B cell (primary cell): ENCODE data around the gene WDR5B. TPM values are rescaled to one million over a fixed set of nuclear protein-coding genes. Genes with fewer than 3 reads are reported as not detected.

Experiments used
- ATAC-seq: fragments of 200-7000 bp; cut with Tn5 transposase; one replicate; pipeline ENCODE4 v1.10.0; 2021; ENCODE audit warnings: low read depth, mild to moderate bottlenecking, moderate number of reproducible peaks, moderate library complexity
- CTCF ChIA-PET: fragments of 350-600 bp; sonication (Branson Sonifier 250); formaldehyde crosslinking; loops from one replicate; lab custom pipeline; 2021; ENCODE audit warnings: antibody characterized with exemption, inconsistent platforms; lab: Charles Lee
- POLR2A ChIA-PET: fragments of 350-600 bp; sonication (Branson Sonifier 250); formaldehyde crosslinking; loops from one replicate; lab custom pipeline; 2021; ENCODE audit warnings: antibody characterized with exemption; lab: Charles Lee
- DNase-seq: peaks from one replicate; pipeline ENCODE4 v3.0.0; 2013
- H2AFZ ChIP-seq: 2 replicates; pipeline ENCODE4 v1.6.1; 2012; ENCODE audit warnings: mild to moderate bottlenecking, low read depth, low read length; ENCODE audit not compliant: insufficient read depth, poor library complexity, severe bottlenecking
- H3K27ac ChIP-seq, 2 donors: 1 replicate in 1 of 2; 2 replicates in 1 of 2; pipeline ENCODE4 v1.5.1; 2012 to 2013; ENCODE audit warnings: low read length in 2 of 2, mild to moderate bottlenecking in 2 of 2, moderate library complexity in 1 of 2
- H3K27me3 ChIP-seq, 4 experiments: fragments of 200-600 bp in 1 of 4; sonication (generic) in 1 of 4; replicated peaks in 1 of 4; 1 replicate in 2 of 4; 2 replicates in 2 of 4; pipeline versions ENCODE4 v1.6.1 to v1.7.0; 2013 to 2016; ENCODE audit warnings: low read length in 3 of 4, mild to moderate bottlenecking in 2 of 4, mixed read lengths in 1 of 4, moderate library complexity in 1 of 4; ENCODE audit not compliant: insufficient read depth in 4 of 4, control insufficient read depth in 3 of 4; ENCODE audit errors: control extremely low read depth in 1 of 4
- H3K36me3 ChIP-seq, 2 experiments: replicated peaks in 1 of 2; 1 replicate in 1 of 2; 2 replicates in 1 of 2; pipeline versions ENCODE4 v1.6.1 to v1.7.1; 2013; ENCODE audit warnings: low read length in 1 of 2; ENCODE audit not compliant: insufficient read depth in 2 of 2, control insufficient read depth in 1 of 2; ENCODE audit errors: control extremely low read depth in 1 of 2, extremely low read depth in 1 of 2
- H3K4me1 ChIP-seq, 2 donors: fragments of 200-600 bp in 1 of 2; sonication (generic) in 1 of 2; 1 replicate in 1 of 2; 2 replicates in 1 of 2; pipeline versions ENCODE4 v1.5.1 to v1.6.1; 2013 to 2017; ENCODE audit warnings: low read length in 2 of 2; ENCODE audit not compliant: control insufficient read depth in 2 of 2, insufficient read depth in 2 of 2
- H3K4me2 ChIP-seq: replicated peaks from 2 replicates; pipeline ENCODE3; 2012; ENCODE audit warnings: mild to moderate bottlenecking, low read depth, low read length; ENCODE audit not compliant: poor library complexity, severe bottlenecking
- H3K4me3 ChIP-seq, 5 experiments: fragments of 200-600 bp in 1 of 5; sonication (generic) in 1 of 5; 1 replicate in 3 of 5; 2 replicates in 2 of 5; pipeline versions ENCODE4 v1.5.1 to v1.7.0; 2011 to 2016; ENCODE audit warnings: low read length in 4 of 5, mild to moderate bottlenecking in 4 of 5, low read depth in 2 of 5, control low read depth in 1 of 5, moderate library complexity in 1 of 5; ENCODE audit not compliant: insufficient read depth in 1 of 5; ENCODE audit errors: control extremely low read depth in 1 of 5, extremely low read depth in 1 of 5
- H3K79me2 ChIP-seq: fragments of 200-600 bp; sonication (generic); one replicate; pipeline ENCODE4 v1.6.0; 2016; ENCODE audit warnings: low read length; ENCODE audit not compliant: control insufficient read depth, insufficient read depth
- H3K9ac ChIP-seq: fragments of 200-600 bp; sonication (generic); 2 replicates; pipeline ENCODE4 v1.6.1; 2017; ENCODE audit warnings: mild to moderate bottlenecking, low read length, moderate library complexity
- H3K9me3 ChIP-seq, 3 donors: one replicate each; pipeline versions ENCODE4 v1.6.1 to v1.7.1; 2013; ENCODE audit warnings: low read length in 2 of 3; ENCODE audit not compliant: control insufficient read depth in 2 of 3, insufficient read depth in 1 of 3; ENCODE audit errors: control extremely low read depth in 1 of 3
- H4K20me1 ChIP-seq: 2 replicates; pipeline ENCODE4 v1.6.0; 2012; ENCODE audit warnings: mild to moderate bottlenecking, low read length; ENCODE audit not compliant: insufficient read depth, control insufficient read depth, poor library complexity, severe bottlenecking
- H3K27ac Mint-ChIP-seq: one replicate; pipeline ENCODE4 v1.8.0; 2021; ENCODE audit warnings: mixed read lengths
- H3K27me3 Mint-ChIP-seq: one replicate; pipeline ENCODE4 v1.8.0; 2021; ENCODE audit warnings: mixed read lengths
- H3K4me1 Mint-ChIP-seq: one replicate; pipeline ENCODE4 v1.8.0; 2021; ENCODE audit warnings: mixed read lengths
- H3K4me3 Mint-ChIP-seq: one replicate; pipeline ENCODE4 v1.8.0; 2021; ENCODE audit warnings: mixed read lengths
- H3K9me3 Mint-ChIP-seq: one replicate; pipeline ENCODE4 v1.8.0; 2022; ENCODE audit warnings: mixed read lengths; ENCODE audit not compliant: insufficient read depth
- EZH2 ChIP-seq: IDR thresholded peaks from 2 replicates; pipeline ENCODE4 v1.6.1; 2012; ENCODE audit warnings: borderline replicate concordance, low read depth, mild to moderate bottlenecking, moderate library complexity, low read length; ENCODE audit not compliant: insufficient read depth, poor library complexity, severe bottlenecking
- WGBS: methylation state at CpG from one replicate; pipeline ENCODE4 v1.1.5; 2013; ENCODE audit warnings: missing lambda C conversion rate; ENCODE audit not compliant: insufficient coverage; 5-methylcytosine and 5-hydroxymethylcytosine counted together
- intact Hi-C: fragments of 100-400 bp; cut with micrococcal nuclease; formaldehyde crosslinking; loops from one replicate; pipeline ENCODE4 v1.10.0; 2022
- polyA plus RNA-seq: library from polyadenylated mRNA; depleted of rRNA; stranded (reverse); fragments of >200 nt; gene quantifications from 2 replicates; pipeline ENCODE4 v1.2.3, GENCODE V29; 2012
- total RNA-seq, 2 donors: library from RNA; stranded (reverse); fragments of 120-200 nt in 1 of 2; gene quantifications; 1 replicate in 1 of 2; 2 replicates in 1 of 2; pipeline versions ENCODE4 v1.2.3 to v1.2.4, GENCODE V29; 2013 to 2022
- TF ChIP-seq, protein P1 (sequence below): fragments of 200-600 bp; IDR thresholded peaks from one replicate; pipeline ENCODE4 v1.8.0; 2022; ENCODE audit warnings: antibody characterized with exemption, mild to moderate bottlenecking

WDR5B gene
- total and polyA plus RNA-seq, 2 donors (not counting 1 experiment from before 2014, with no cell fraction given), result 3.5 to 11.6 TPM

DNA sequence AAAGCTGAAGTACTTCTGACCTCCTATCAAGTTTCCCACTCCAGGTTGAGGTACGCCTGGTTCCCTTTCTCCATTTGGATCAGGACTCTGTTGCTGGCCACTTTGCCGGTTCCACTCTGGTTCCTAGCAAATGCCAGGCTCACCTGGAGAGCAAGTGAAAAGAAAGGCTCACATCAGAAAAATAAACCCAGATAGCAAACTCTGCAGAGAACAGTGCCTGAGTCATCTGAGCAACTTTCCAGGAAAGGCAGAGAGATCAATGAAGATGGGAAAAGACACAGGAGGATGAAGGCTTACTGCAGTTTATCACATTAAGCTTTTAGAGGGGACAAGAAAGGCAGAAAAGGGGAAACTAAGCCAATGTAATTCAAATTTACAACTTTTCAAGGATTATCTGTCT lies 41.8 kb upstream of the WDR5B start:
- Histone ChIP-seq H3K9ac (no peak overlapping the region), H3K79me2 (no peaks in the 10 kb centered on the region), H2AFZ (no peak overlapping the region), H3K9me3 (no peaks in the 10 kb centered on the region), H3K36me3 (peaks cover 9 to 56% of the 10 kb centered on the region in 2 experiments), H3K4me1 (no peaks in the 10 kb centered on the region), H3K27me3 (no peaks in the 10 kb centered on the region), H3K4me3 (no peak overlapping the region), H3K27ac (no peak overlapping the region), H3K4me2 (no peak overlapping the region), H4K20me1 (no peaks in the 10 kb centered on the region)
- TF ChIP-seq EZH2, result no peak
- TF ChIP-seq, protein P1, sequence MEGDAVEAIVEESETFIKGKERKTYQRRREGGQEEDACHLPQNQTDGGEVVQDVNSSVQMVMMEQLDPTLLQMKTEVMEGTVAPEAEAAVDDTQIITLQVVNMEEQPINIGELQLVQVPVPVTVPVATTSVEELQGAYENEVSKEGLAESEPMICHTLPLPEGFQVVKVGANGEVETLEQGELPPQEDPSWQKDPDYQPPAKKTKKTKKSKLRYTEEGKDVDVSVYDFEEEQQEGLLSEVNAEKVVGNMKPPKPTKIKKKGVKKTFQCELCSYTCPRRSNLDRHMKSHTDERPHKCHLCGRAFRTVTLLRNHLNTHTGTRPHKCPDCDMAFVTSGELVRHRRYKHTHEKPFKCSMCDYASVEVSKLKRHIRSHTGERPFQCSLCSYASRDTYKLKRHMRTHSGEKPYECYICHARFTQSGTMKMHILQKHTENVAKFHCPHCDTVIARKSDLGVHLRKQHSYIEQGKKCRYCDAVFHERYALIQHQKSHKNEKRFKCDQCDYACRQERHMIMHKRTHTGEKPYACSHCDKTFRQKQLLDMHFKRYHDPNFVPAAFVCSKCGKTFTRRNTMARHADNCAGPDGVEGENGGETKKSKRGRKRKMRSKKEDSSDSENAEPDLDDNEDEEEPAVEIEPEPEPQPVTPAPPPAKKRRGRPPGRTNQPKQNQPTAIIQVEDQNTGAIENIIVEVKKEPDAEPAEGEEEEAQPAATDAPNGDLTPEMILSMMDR, result no peak
- intact Hi-C loops, result loop anchor here (10.0 kb wide), 1 partner anchor 63 kb away; no protein-coding TSS in a partner anchor
- Mint-ChIP-seq H3K27me3 (no peaks in the 10 kb centered on the region), H3K9me3 (no peaks in the 10 kb centered on the region), H3K4me1 (no peaks in the 10 kb centered on the region), H3K27ac (no peak overlapping the region), H3K4me3 (no peak overlapping the region)
- no peak for ATAC-seq
- POLR2A ChIA-PET, result no interaction called here
- no peak for DNase-seq
- WGBS, result 100% methylated on average over 1 of the region's 2 CpGs
- CTCF ChIA-PET, result interaction anchor here (1.0 to 2.3 kb wide), 5 partner anchors 55 to 571 kb away, joined by 3 to 11 read pairs (median 4); partner anchors contain the start of gene FAM162A

DNA sequence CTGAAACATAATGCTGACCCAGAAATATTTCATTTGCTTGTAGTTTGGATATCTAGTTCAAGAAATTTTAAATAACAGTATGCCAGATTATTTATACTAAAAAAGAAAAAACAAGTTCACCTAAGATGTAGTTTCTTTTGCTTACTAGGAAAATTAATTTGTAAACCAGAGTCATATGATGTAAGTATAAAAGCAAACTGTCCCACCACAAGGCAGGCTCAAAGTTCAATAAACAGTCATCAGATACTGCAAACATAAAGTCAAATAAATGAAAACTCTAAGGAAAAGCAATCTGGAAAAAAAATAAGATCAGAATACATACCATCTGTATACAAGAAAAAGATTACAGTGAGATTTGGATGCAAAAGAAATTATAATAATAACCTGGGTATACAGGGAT lies 40.2 kb upstream of the WDR5B start:
- ATAC-seq (no peak), DNase-seq (no peak)
- CTCF ChIA-PET, result interaction anchor here (0.9 kb wide), 1 partner anchor 11 kb away, joined by 3 read pairs; no protein-coding TSS in a partner anchor
- H3K27ac ChIP-seq, result no peak overlapping the region
- H3K4me1 ChIP-seq, result no peaks in the 10 kb centered on the region
- H2AFZ ChIP-seq, result no peak overlapping the region
- Mint-ChIP-seq H3K4me3 (no peak overlapping the region), H3K27me3 (no peaks in the 10 kb centered on the region), H3K9me3 (no peaks in the 10 kb centered on the region), H3K27ac (no peak overlapping the region), H3K4me1 (no peaks in the 10 kb centered on the region)
- no peak overlapping the region for H3K4me2 ChIP-seq
- peaks cover 8 to 57% of the 10 kb centered on the region in 2 experiments for H3K36me3 ChIP-seq
- H3K4me3 ChIP-seq, result no peak overlapping the region
- TF ChIP-seq, protein P1, result no peak
- no peak for TF ChIP-seq EZH2
- no peaks in the 10 kb centered on the region for H4K20me1 ChIP-seq
- H3K9me3 ChIP-seq, result no peaks in the 10 kb centered on the region
- intact Hi-C loops, result loop anchor here (10.0 kb wide), 1 partner anchor 61 kb away; no protein-coding TSS in a partner anchor
- H3K79me2 ChIP-seq, result no peaks in the 10 kb centered on the region
- H3K27me3 ChIP-seq, result no peaks in the 10 kb centered on the region
- POLR2A ChIA-PET, result no interaction called here
- H3K9ac ChIP-seq, result no peak overlapping the region
